Caco-2 (cell line): Measurements from ENCODE around the gene AKT3. TPM values are rescaled to one million over a fixed set of nuclear protein-coding genes. Genes with fewer than 3 reads are reported as not detected.
A peak's percentile ranks its signal among the peaks of the same experiment; 100 is the strongest.

Experiments used
- BruUV-seq: library from RNA; stranded (reverse); fragments of 400-500 nt; replicated peaks from 2 replicates; lab custom pipeline; 2021; lab: Mats Ljungman, UMichigan
- CTCF ChIA-PET: fragments of 300-600 bp; sonication (Branson Sonifier 250); formaldehyde crosslinking; loops from one replicate; lab custom pipeline; 2022; ENCODE audit warnings: antibody characterized with exemption; lab: Charles Lee
- POLR2A ChIA-PET: fragments of 300-600 bp; sonication (Branson Sonifier 250); formaldehyde crosslinking; loops from one replicate; lab custom pipeline; 2022; ENCODE audit warnings: antibody characterized with exemption; lab: Charles Lee
- DNase-seq, 2 experiments: peaks; one replicate each; pipeline versions ENCODE4 v3.0.0 to v3.0.0-alpha.2; 2020 to 2022
- H3K27me3 ChIP-seq: replicated peaks from 2 replicates; pipeline ENCODE4 v1.6.0; 2011; ENCODE audit warnings: low read length; ENCODE audit not compliant: control insufficient read depth, insufficient read depth
- H3K36me3 ChIP-seq: 2 replicates; pipeline ENCODE4 v1.5.1; 2011; ENCODE audit warnings: low read length; ENCODE audit not compliant: control insufficient read depth, insufficient read depth
- H3K4me1 ChIP-seq: fragments of 250-450 bp; sonication (Bioruptor Pico); 2 replicates; pipeline ENCODE4 v1.5.1; 2020; ENCODE audit warnings: mild to moderate bottlenecking
- H3K4me3 ChIP-seq: 2 replicates; pipeline ENCODE4 v1.5.1; 2011; ENCODE audit warnings: low read depth, mild to moderate bottlenecking, control low read depth, low read length
- H3K9me3 ChIP-seq: fragments of 250-450 bp; sonication (Bioruptor Pico); 2 replicates; pipeline ENCODE4 v1.5.1; 2020; ENCODE audit warnings: mild to moderate bottlenecking, moderate library complexity
- H3K27ac Mint-ChIP-seq: one replicate; pipeline ENCODE4 v1.8.0; 2022; ENCODE audit warnings: mixed read lengths; ENCODE audit not compliant: unreplicated experiment
- H3K27me3 Mint-ChIP-seq: one replicate; pipeline ENCODE4 v1.8.0; 2022; ENCODE audit warnings: mixed read lengths; ENCODE audit not compliant: insufficient read depth, unreplicated experiment
- H3K36me3 Mint-ChIP-seq: one replicate; pipeline ENCODE4 v1.8.0; 2022; ENCODE audit warnings: mild to moderate bottlenecking, mixed read lengths; ENCODE audit not compliant: insufficient read depth, unreplicated experiment
- H3K4me1 Mint-ChIP-seq: one replicate; pipeline ENCODE4 v1.8.0; 2022; ENCODE audit warnings: low read depth, mixed read lengths; ENCODE audit not compliant: unreplicated experiment
- H3K4me3 Mint-ChIP-seq: one replicate; pipeline ENCODE4 v1.8.0; 2022; ENCODE audit warnings: mild to moderate bottlenecking, moderate library complexity, mixed read lengths; ENCODE audit not compliant: unreplicated experiment
- H3K9me3 Mint-ChIP-seq: one replicate; pipeline ENCODE4 v1.8.0; 2022; ENCODE audit warnings: mixed read lengths; ENCODE audit not compliant: unreplicated experiment
- CTCF ChIP-seq, 2 experiments: fragments of 200-600 bp in 1 of 2; IDR thresholded peaks; 1 replicate in 1 of 2; 2 replicates in 1 of 2; pipeline versions ENCODE4 v1.5.1 to v1.8.0; 2011 to 2022; ENCODE audit warnings: antibody characterized with exemption in 1 of 2, control low read depth in 1 of 2, inconsistent platforms in 1 of 2, low read depth in 1 of 2, low read length in 1 of 2, mild to moderate bottlenecking in 1 of 2, moderate library complexity in 1 of 2; ENCODE audit not compliant: insufficient read depth in 1 of 2, severe bottlenecking in 1 of 2, unreplicated experiment in 1 of 2
- intact Hi-C: fragments of 100-400 bp; cut with micrococcal nuclease; formaldehyde crosslinking; loops from one replicate; pipeline ENCODE4 v1.10.0; 2022; ENCODE audit not compliant: unreplicated experiment
- total RNA-seq: library from RNA; stranded (reverse); gene quantifications from 2 replicates; pipeline ENCODE4 v1.2.3, GENCODE V29; 2022

Gene AKT3
- total RNA-seq, 1 experiment from 2014 or later = 3.7 TPM

DNA sequence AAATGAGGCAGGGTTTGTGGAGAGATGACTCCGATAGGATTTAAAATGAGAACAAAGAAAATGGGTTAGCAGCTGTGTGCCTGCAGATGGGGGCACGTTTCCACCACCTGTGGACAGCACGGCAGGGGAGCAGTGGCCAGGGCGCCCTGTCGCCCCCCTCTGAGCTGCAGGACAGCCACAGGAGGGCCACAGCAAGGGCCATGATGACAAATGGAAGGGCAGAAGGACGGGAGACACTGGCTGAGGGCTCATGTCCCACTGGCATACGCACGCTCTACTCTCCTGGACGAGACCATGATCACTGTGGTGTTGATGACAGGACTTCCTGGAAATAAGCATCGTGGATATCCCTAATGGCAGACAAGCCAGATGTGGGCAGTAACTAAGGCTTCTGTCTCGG is 353.2 kb downstream of the AKT3 start:
- Histone ChIP-seq H3K4me1 (no peaks in the 10 kb centered on the region), H3K36me3 (no peaks in the 10 kb centered on the region), H3K9me3 (no peaks in the 10 kb centered on the region), H3K27me3 (no peaks in the 10 kb centered on the region), H3K4me3 (no peak overlapping the region)
- no peak for TF ChIP-seq CTCF (IDR thresholded peaks at IDR 0.05; ENCODE audit: insufficient read depth in 1 of 2, low read depth in 1 of 2, low read length in 1 of 2, severe bottlenecking in 1 of 2, unreplicated experiment in 1 of 2)
- no TSS peak for BruUV-seq
- intact Hi-C loops = no loop called here
- H3K4me3 Mint-ChIP-seq = no peak overlapping the region
- DNase-seq = no peak
- no peaks in the 10 kb centered on the region for H3K9me3 Mint-ChIP-seq
- no peaks in the 10 kb centered on the region for H3K27me3 Mint-ChIP-seq
- H3K36me3 Mint-ChIP-seq = no peaks in the 10 kb centered on the region
- ChIA-PET CTCF (no interaction called here), POLR2A (no interaction called here)
- no peaks in the 10 kb centered on the region for H3K4me1 Mint-ChIP-seq
- H3K27ac Mint-ChIP-seq = peak overlapping the region; percentile 25

- Histone ChIP-seq H3K27me3 (no peaks in the 10 kb centered on the region), H3K4me3 (no peak overlapping the region), H3K36me3 (no peaks in the 10 kb centered on the region), H3K9me3 (no peaks in the 10 kb centered on the region), H3K4me1 (no peaks in the 10 kb centered on the region)
- CTCF ChIA-PET = no interaction called here
- no peak for TF ChIP-seq CTCF (IDR thresholded peaks at IDR 0.05; ENCODE audit: insufficient read depth in 1 of 2, low read depth in 1 of 2, low read length in 1 of 2, severe bottlenecking in 1 of 2, unreplicated experiment in 1 of 2)
- DNase-seq = no peak
- Mint-ChIP-seq H3K9me3 (no peaks in the 10 kb centered on the region), H3K4me3 (no peak overlapping the region), H3K4me1 (no peaks in the 10 kb centered on the region), H3K27me3 (no peaks in the 10 kb centered on the region), H3K36me3 (no peaks in the 10 kb centered on the region), H3K27ac (no peak overlapping the region)
- POLR2A ChIA-PET = no interaction called here
- no TSS peak for BruUV-seq
- intact Hi-C loops = no loop called here
These were observed 353.8 kb downstream of the AKT3 start for GRCh38 chr1:243496187-243496646.

- ChIA-PET CTCF (no interaction called here), POLR2A (no interaction called here)
- intact Hi-C loops = no loop called here
- no peaks in the 10 kb centered on the region for H3K4me1 ChIP-seq
- Mint-ChIP-seq H3K4me1 (no peaks in the 10 kb centered on the region), H3K9me3 (no peaks in the 10 kb centered on the region), H3K36me3 (no peaks in the 10 kb centered on the region), H3K27ac (no peak overlapping the region), H3K4me3 (no peak overlapping the region), H3K27me3 (no peaks in the 10 kb centered on the region)
- no peak overlapping the region for H3K4me3 ChIP-seq
- H3K36me3 ChIP-seq = no peaks in the 10 kb centered on the region
- DNase-seq = no peak
- H3K27me3 ChIP-seq = no peaks in the 10 kb centered on the region
- TF ChIP-seq CTCF (IDR thresholded peaks at IDR 0.05; ENCODE audit: insufficient read depth in 1 of 2, low read depth in 1 of 2, low read length in 1 of 2, severe bottlenecking in 1 of 2, unreplicated experiment in 1 of 2) = no peak
- BruUV-seq = no TSS peak
- no peaks in the 10 kb centered on the region for H3K9me3 ChIP-seq
These were observed 354.4 kb downstream of the AKT3 start for GRCh38 chr1:243495442-243496186.
